ENCODE results near the gene CPSF7. TPM values are rescaled to one million over a fixed set of nuclear protein-coding genes. Genes with fewer than 3 reads are reported as not detected.

CPSF7 gene
- polyA plus RNA-seq, 3 donors = 12.5 to 67.5 (median 20.1) TPM

DNA sequence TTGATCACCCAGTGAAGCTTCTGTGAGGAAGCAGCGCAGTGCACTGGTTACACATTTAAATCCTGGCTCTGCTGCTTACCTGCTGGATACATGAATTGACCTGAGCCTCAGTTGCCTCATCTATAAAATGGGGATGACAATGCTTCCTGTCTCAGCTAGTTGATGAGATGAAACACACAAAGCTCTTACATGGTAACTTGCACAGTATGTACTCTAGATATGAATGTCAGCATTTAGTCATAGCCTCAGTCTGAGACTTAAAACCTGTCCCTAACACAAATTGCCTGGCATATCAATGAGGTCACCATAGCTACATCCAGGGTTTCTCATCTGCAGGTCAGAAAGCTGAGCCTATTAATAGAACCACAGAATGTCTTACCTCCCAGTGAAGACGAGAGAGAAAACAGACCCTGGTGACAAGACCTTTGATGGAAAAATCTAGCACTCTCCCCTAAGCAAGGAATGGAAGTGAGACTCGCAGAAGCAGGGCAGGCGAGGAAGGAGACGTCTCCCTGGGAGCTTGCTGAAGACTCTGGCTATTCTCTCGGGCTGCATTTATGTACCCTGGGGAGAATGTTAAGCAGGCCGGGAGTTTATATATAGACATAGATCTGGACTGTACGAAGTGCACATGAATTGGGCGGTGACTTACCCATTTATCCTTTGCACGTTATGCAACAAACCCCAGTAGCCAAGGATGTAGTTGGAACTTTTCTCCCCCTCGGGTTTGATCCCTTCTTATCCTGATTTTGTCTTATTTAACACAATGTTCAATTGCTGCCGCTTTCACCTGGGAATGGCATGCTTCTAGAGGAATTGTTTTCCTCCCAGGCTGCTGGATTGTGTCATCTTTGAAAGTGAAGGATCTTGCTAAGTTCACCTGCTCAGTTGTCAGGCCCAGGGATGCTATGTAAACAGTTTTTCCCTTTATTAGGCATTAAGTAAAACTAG, 18.1 kb upstream of the CPSF7 start:
- Mint-ChIP-seq H3K36me3 (peaks cover 64 to 85% of the 10 kb centered on the region in 2 donors), H3K27ac (no peak overlapping the region), H3K4me1 (peaks cover 3% of the 10 kb centered on the region), H3K9me3 (no peaks in the 10 kb centered on the region), H3K27me3 (ENCODE audit: low read depth in 3 of 3) (no peaks in the 10 kb centered on the region), H3K4me3 (no peak overlapping the region)
- Histone ChIP-seq H3K36me3 (replicated peaks in 1 of 2; ENCODE audit: control insufficient read depth in 1 of 2, insufficient read depth in 2 of 2, low read length in 2 of 2) (peaks cover 66 to 98% of the 10 kb centered on the region in 2 donors), H3K9ac (ENCODE audit: insufficient read depth, low read length, poor library complexity, severe bottlenecking) (no peak overlapping the region), H3K4me1 (ENCODE audit: control insufficient read depth in 1 of 2, insufficient read depth in 2 of 2, low read length in 2 of 2) (no peaks in the 10 kb centered on the region), H3K27ac (ENCODE audit: low read depth in 1 of 2, low read length in 2 of 2) (no peak overlapping the region), H2AFZ (ENCODE audit: insufficient read depth, low read depth, low read length, poor library complexity, severe bottlenecking) (no peak overlapping the region), H3K4me2 (replicated peaks; ENCODE audit: extremely low read depth, low read length, poor library complexity, severe bottlenecking) (no peak overlapping the region), H3K79me2 (ENCODE audit: insufficient read depth, low read length) (peaks cover 20% of the 10 kb centered on the region), H3K4me3 (replicated peaks in 1 of 3; ENCODE audit: low read depth in 2 of 3, low read length in 3 of 3) (no peak overlapping the region), H4K20me1 (ENCODE audit: insufficient read depth, low read length) (peaks cover 84% of the 10 kb centered on the region), H3K27me3 (ENCODE audit: control insufficient read depth in 2 of 2, insufficient read depth in 2 of 2, low read length in 2 of 2) (no peaks in the 10 kb centered on the region), H3K9me3 (replicated peaks in 1 of 2; ENCODE audit: control insufficient read depth in 1 of 2, insufficient read depth in 1 of 2, low read length in 2 of 2) (no peaks in the 10 kb centered on the region)
- DNase-seq = no peak
- TF ChIP-seq, protein P1, sequence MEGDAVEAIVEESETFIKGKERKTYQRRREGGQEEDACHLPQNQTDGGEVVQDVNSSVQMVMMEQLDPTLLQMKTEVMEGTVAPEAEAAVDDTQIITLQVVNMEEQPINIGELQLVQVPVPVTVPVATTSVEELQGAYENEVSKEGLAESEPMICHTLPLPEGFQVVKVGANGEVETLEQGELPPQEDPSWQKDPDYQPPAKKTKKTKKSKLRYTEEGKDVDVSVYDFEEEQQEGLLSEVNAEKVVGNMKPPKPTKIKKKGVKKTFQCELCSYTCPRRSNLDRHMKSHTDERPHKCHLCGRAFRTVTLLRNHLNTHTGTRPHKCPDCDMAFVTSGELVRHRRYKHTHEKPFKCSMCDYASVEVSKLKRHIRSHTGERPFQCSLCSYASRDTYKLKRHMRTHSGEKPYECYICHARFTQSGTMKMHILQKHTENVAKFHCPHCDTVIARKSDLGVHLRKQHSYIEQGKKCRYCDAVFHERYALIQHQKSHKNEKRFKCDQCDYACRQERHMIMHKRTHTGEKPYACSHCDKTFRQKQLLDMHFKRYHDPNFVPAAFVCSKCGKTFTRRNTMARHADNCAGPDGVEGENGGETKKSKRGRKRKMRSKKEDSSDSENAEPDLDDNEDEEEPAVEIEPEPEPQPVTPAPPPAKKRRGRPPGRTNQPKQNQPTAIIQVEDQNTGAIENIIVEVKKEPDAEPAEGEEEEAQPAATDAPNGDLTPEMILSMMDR (IDR thresholded peaks at IDR 0.05) = no peak
- intact Hi-C loops (cut with micrococcal nuclease) = loop anchor here in 1 of 2 donors (2.0 kb wide), 1 partner anchor 67 kb away; no protein-coding TSS in a partner anchor
- 79% methylated on average over 6 of the region's 12 CpGs for WGBS (ENCODE audit: insufficient coverage)

DNA sequence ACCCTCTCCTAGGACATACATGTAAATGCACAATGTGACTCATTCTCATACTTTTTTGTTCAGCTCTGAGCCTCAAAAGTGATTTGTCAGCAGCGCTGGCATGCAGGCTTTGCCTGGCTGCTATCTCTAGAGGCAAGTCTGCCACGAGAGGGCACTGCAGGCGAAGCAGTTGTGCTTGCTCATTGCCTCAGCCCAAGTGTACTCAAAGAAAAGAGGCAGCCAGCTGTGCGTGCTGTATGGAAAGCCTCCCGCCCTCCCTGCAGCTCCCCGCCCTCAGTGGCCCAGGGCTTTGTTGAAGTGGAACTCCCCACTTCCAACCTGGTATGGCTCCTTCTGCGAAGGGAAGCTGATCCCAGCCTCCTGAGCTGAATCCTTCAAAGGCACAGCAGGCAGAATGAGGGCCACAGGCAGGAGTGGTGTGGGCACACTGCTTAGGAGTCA, 16.5 kb upstream of the CPSF7 start:
- no peak overlapping the region for H3K4me3 ChIP-seq (replicated peaks in 1 of 3; ENCODE audit: low read depth in 2 of 3, low read length in 3 of 3)
- TF ChIP-seq, protein P1 (IDR thresholded peaks at IDR 0.05) = peak; percentile 80
- peaks cover 94% of the 10 kb centered on the region for H4K20me1 ChIP-seq (ENCODE audit: insufficient read depth, low read length)
- Mint-ChIP-seq H3K27me3 (ENCODE audit: low read depth in 3 of 3) (no peaks in the 10 kb centered on the region), H3K36me3 (peaks cover 66 to 94% of the 10 kb centered on the region in 2 donors), H3K4me3 (no peak overlapping the region), H3K27ac (peak overlapping the region in 1 of 7 donors; percentile 59), H3K4me1 (peaks cover 3% of the 10 kb centered on the region), H3K9me3 (no peaks in the 10 kb centered on the region)
- no peaks in the 10 kb centered on the region for H3K27me3 ChIP-seq (ENCODE audit: control insufficient read depth in 2 of 2, insufficient read depth in 2 of 2, low read length in 2 of 2)
- H3K9me3 ChIP-seq (replicated peaks in 1 of 2; ENCODE audit: control insufficient read depth in 1 of 2, insufficient read depth in 1 of 2, low read length in 2 of 2) = no peaks in the 10 kb centered on the region
- no peaks in the 10 kb centered on the region for H3K4me1 ChIP-seq (ENCODE audit: control insufficient read depth in 1 of 2, insufficient read depth in 2 of 2, low read length in 2 of 2)
- H3K79me2 ChIP-seq (ENCODE audit: insufficient read depth, low read length) = peaks cover 36% of the 10 kb centered on the region
- WGBS (ENCODE audit: insufficient coverage) = 5% methylated on average over 3 of the region's 7 CpGs
- no peak overlapping the region for H3K4me2 ChIP-seq (replicated peaks; ENCODE audit: extremely low read depth, low read length, poor library complexity, severe bottlenecking)
- H3K9ac ChIP-seq (ENCODE audit: insufficient read depth, low read length, poor library complexity, severe bottlenecking) = no peak overlapping the region
- H3K36me3 ChIP-seq (replicated peaks in 1 of 2; ENCODE audit: control insufficient read depth in 1 of 2, insufficient read depth in 2 of 2, low read length in 2 of 2) = peaks cover 71 to 99% of the 10 kb centered on the region in 2 donors
- DNase-seq = peak; percentile 43 to 67 (median 64)
- intact Hi-C loops (cut with micrococcal nuclease) = loop anchor here in 1 of 2 donors (2.0 kb wide), 1 partner anchor 69 kb away; no protein-coding TSS in a partner anchor
- no peak overlapping the region for H2AFZ ChIP-seq (ENCODE audit: insufficient read depth, low read depth, low read length, poor library complexity, severe bottlenecking)
- peak overlapping the region in 1 of 2 donors; percentile 51 for H3K27ac ChIP-seq (ENCODE audit: low read depth in 1 of 2, low read length in 2 of 2)

All from CD14-positive monocyte (primary cell).